HepG2 (cell line): ENCODE data around the gene BPHL. TPM values are rescaled to one million over a fixed set of nuclear protein-coding genes. Genes with fewer than 3 reads are reported as not detected.
A peak's percentile ranks its signal among the peaks of the same experiment; 100 is the strongest.

Experiments used
- ATAC-seq: fragments of 200-7000 bp; cut with Tn5 transposase; 3 replicates; pipeline ENCODE4 v1.9.1; 2020; ENCODE audit warnings: mild to moderate bottlenecking, moderate library complexity
- BruUV-seq: library from RNA; stranded (reverse); fragments of 400-500 nt; replicated peaks from 2 replicates; lab custom pipeline; 2021; lab: Mats Ljungman, UMichigan
- CTCF ChIA-PET: fragments of 300-600 bp; formaldehyde crosslinking; extraction: SDS; loops from one replicate; lab custom pipeline; 2021; ENCODE audit warnings: low total read pairs, inconsistent platforms, low intra/inter-chr PET ratio; lab: Yijun Ruan, JAX
- POLR2A ChIA-PET: fragments of 350-600 bp; sonication (Branson Sonifier 250); formaldehyde crosslinking; loops from one replicate; lab custom pipeline; 2020; ENCODE audit warnings: antibody characterized with exemption, inconsistent platforms; lab: Yijun Ruan, JAX
- DNase-seq: peaks from one replicate; pipeline ENCODE4 v3.0.0-alpha.2; 2015; ENCODE audit warnings: low spot score
- FAIRE-seq: peaks from 3 replicates; lab custom pipeline; 2011; peaks lifted over from hg19 to GRCh38; lab: Jason Lieb, UNC
- H2AFZ ChIP-seq: one replicate; pipeline ENCODE4 v1.6.1; 2011; ENCODE audit warnings: low read length, inconsistent platforms
- H3K27ac ChIP-seq: fragments of 300-600 bp; 3 replicates; pipeline ENCODE4 v1.8.0; 2011; ENCODE audit warnings: mixed run types, mild to moderate bottlenecking, mixed read lengths, low read length, inconsistent platforms; ENCODE audit not compliant: insufficient read depth; ENCODE audit errors: extremely low read length
- H3K27me3 ChIP-seq, 2 experiments: fragments of 200-600 bp in 1 of 2; 2 replicates in 1 of 2; 3 replicates in 1 of 2; pipeline versions ENCODE4 v1.6.0 to v1.8.0; 2011; ENCODE audit warnings: low read length in 2 of 2, mild to moderate bottlenecking in 2 of 2, moderate library complexity in 2 of 2, inconsistent platforms in 1 of 2; ENCODE audit not compliant: insufficient read depth in 2 of 2, control insufficient read depth in 1 of 2
- H3K36me3 ChIP-seq, 2 experiments: fragments of 200-600 bp in 1 of 2; replicated peaks in 1 of 2; 2 replicates in 1 of 2; 3 replicates in 1 of 2; pipeline versions ENCODE4 v1.5.1 to v1.8.0; 2011; ENCODE audit warnings: low read length in 2 of 2, inconsistent platforms in 1 of 2; ENCODE audit not compliant: insufficient read depth in 2 of 2, control insufficient read depth in 1 of 2
- H3K4me1 ChIP-seq: 2 replicates; pipeline ENCODE4 v1.5.1; 2012; ENCODE audit warnings: low read length, inconsistent platforms; ENCODE audit not compliant: insufficient read depth
- H3K4me2 ChIP-seq: 2 replicates; pipeline ENCODE4 v1.6.0; 2011; ENCODE audit warnings: low read depth, low read length, inconsistent platforms
- H3K4me3 ChIP-seq, 3 experiments: fragments of 200-600 bp in 1 of 3; sonication (generic), shearing (Covaris generic) in 1 of 3; replicated peaks in 1 of 3; 2 replicates each; pipeline ENCODE4 v1.5.1; 2011 to 2016; ENCODE audit warnings: low read length in 3 of 3, inconsistent platforms in 2 of 3, low read depth in 2 of 3, mild to moderate bottlenecking in 2 of 3, control low read depth in 1 of 3, mixed read lengths in 1 of 3; ENCODE audit not compliant: insufficient read depth in 1 of 3
- H3K79me2 ChIP-seq: one replicate; pipeline ENCODE4 v1.6.1; 2011; ENCODE audit warnings: low read length, inconsistent platforms; ENCODE audit not compliant: insufficient read depth
- H3K9ac ChIP-seq: 2 replicates; pipeline ENCODE4 v1.6.0; 2011; ENCODE audit warnings: mild to moderate bottlenecking, low read depth, low read length, inconsistent platforms; ENCODE audit not compliant: insufficient read depth
- H3K9me3 ChIP-seq: 2 replicates; pipeline ENCODE4 v1.5.1; 2012; ENCODE audit warnings: mild to moderate bottlenecking, low read length
- H4K20me1 ChIP-seq: 2 replicates; pipeline ENCODE4 v1.6.0; 2011; ENCODE audit warnings: inconsistent platforms, mild to moderate bottlenecking, low read length, moderate library complexity; ENCODE audit not compliant: insufficient read depth
- ARID3A ChIP-seq: IDR thresholded peaks from 2 replicates; pipeline ENCODE4 v1.6.1; 2012; ENCODE audit warnings: low read depth, low read length, improper control_type of control experiment
- CEBPB ChIP-seq: IDR thresholded peaks from 2 replicates; pipeline ENCODE4 v1.6.1; 2011; ENCODE audit warnings: low read depth, low read length, improper control_type of control experiment, borderline replicate concordance
- CEBPG ChIP-seq: IDR thresholded peaks from 2 replicates; pipeline ENCODE4 v1.6.1; 2016
- MTA1 ChIP-seq: sonication (generic); formaldehyde crosslinking; IDR thresholded peaks from 2 replicates; pipeline ENCODE4 v1.4.0; 2020; ENCODE audit warnings: missing genetic modification reagents, mild to moderate bottlenecking, borderline replicate concordance
- NFYC ChIP-seq: IDR thresholded peaks from 2 replicates; pipeline ENCODE4 v1.6.1; 2016; ENCODE audit warnings: missing genetic modification reagents, missing compliant biosample characterization
- RBFOX2 ChIP-seq: fragments of 200-400 bp; formaldehyde crosslinking; IDR thresholded peaks from 2 replicates; pipeline ENCODE4 v1.6.1; 2017; ENCODE audit warnings: low read depth, mild to moderate bottlenecking, low read length
- SNAPC5 ChIP-seq: sonication (generic); formaldehyde crosslinking; IDR thresholded peaks from 2 replicates; pipeline ENCODE4 v1.8.1; 2023; ENCODE audit warnings: mild to moderate bottlenecking, missing genetic modification reagents, borderline replicate concordance
- SRF ChIP-seq: IDR thresholded peaks from 2 replicates; pipeline ENCODE4 v1.6.1; 2011; ENCODE audit warnings: mild to moderate bottlenecking, low read depth, low read length, moderate library complexity
- TP53 ChIP-seq: sonication (generic); formaldehyde crosslinking; conservative IDR thresholded peaks from 2 replicates; pipeline ENCODE4 v1.4.0; 2020; ENCODE audit warnings: missing genetic modification reagents
- UBTF ChIP-seq: sonication (generic); formaldehyde crosslinking; IDR thresholded peaks from 2 replicates; pipeline ENCODE4 v1.4.0; 2020; ENCODE audit warnings: mild to moderate bottlenecking, missing genetic modification reagents
- ZNF17 ChIP-seq: sonication (generic); formaldehyde crosslinking; IDR thresholded peaks from 2 replicates; pipeline ENCODE4 v1.5.0; 2020; ENCODE audit warnings: mild to moderate bottlenecking, missing genetic modification reagents
- ZNF326 ChIP-seq: sonication (generic); formaldehyde crosslinking; IDR thresholded peaks from 2 replicates; pipeline ENCODE4 v1.4.0; 2020; ENCODE audit warnings: missing genetic modification reagents, borderline replicate concordance
- ZNF772 ChIP-seq: sonication (generic); formaldehyde crosslinking; IDR thresholded peaks from 2 replicates; pipeline ENCODE4 v1.5.0; 2020; ENCODE audit warnings: mild to moderate bottlenecking, missing genetic modification reagents
- WGBS: methylation state at CpG from one replicate; pipeline ENCODE4 v1.1.6; 2017; ENCODE audit warnings: low lambda C conversion rate; 5-methylcytosine and 5-hydroxymethylcytosine counted together
- in situ Hi-C: cut with HindIII; loops from 2 replicates; pipeline ENCODE4 v1.10.0; 2017; ENCODE audit warnings: low pct_unique_long_range_greater_than_20kb; ENCODE audit not compliant: extremely low pct_ligation_motif_present
- intact Hi-C: fragments of 100-400 bp; cut with micrococcal nuclease; formaldehyde crosslinking; loops from one replicate; pipeline ENCODE4 v1.10.0; 2022; ENCODE audit not compliant: unreplicated experiment
- polyA plus RNA-seq, 8 experiments: library from polyadenylated mRNA; depleted of rRNA in 3 of 8; stranded (reverse) in 7 of 8; unstranded in 1 of 8; fragments of >200 nt; fragmentation: Illumina TruSeq in 4 of 8; extraction: Trizol in 4 of 8; gene quantifications; 2 replicates each; pipeline versions ENCODE4 v1.2.1 to v1.2.3, GENCODE V29; 2011 to 2016; ENCODE audit warnings: low read depth in 4 of 8, missing spikeins in 1 of 8, mixed read lengths in 1 of 8; ENCODE audit not compliant: insufficient read depth in 1 of 8
- total RNA-seq, 5 experiments: library from RNA; depleted of rRNA; stranded (reverse); fragments of >200 nt; fragmentation: Illumina TruSeq; extraction: Trizol; gene quantifications; 2 replicates each; pipeline ENCODE4 v1.2.3, GENCODE V29; 2016; ENCODE audit warnings: low read depth in 1 of 5
- TF ChIP-seq, protein P1 (sequence below): sonication (generic); formaldehyde crosslinking; IDR thresholded peaks from 2 replicates; pipeline ENCODE4 v1.5.0; 2020; ENCODE audit warnings: missing genetic modification reagents, mild to moderate bottlenecking, borderline replicate concordance

BPHL gene
- total and polyA plus RNA-seq, 2 of the 13 experiments (the other 11 are each of a cell fraction or from before 2014, with no cell fraction given): 37.8 to 39.5 TPM

- H3K4me2 ChIP-seq: no peak overlapping the region
- ChIA-PET POLR2A (interaction anchor here (1.3 to 3.0 kb wide), 7 partner anchors 15 to 118 kb away, joined by 4 to 23 read pairs (median 9); partner anchors contain the start of genes BPHL, PSMG4 and TUBB2A), CTCF (no interaction called here)
- no peak for FAIRE-seq
- no peaks in the 10 kb centered on the region for H4K20me1 ChIP-seq
- no peak overlapping the region for H2AFZ ChIP-seq
- no peak overlapping the region for H3K9ac ChIP-seq
- no peaks in the 10 kb centered on the region for H3K79me2 ChIP-seq
- intact Hi-C loops: no loop called here
- peaks cover 6 to 20% of the 10 kb centered on the region in 2 experiments; a peak in 4 of 5 replicates for H3K36me3 ChIP-seq
- H3K4me1 ChIP-seq: peaks cover 58% of the 10 kb centered on the region
- ATAC-seq: no peak
- no peak overlapping the region for H3K4me3 ChIP-seq
- H3K27ac ChIP-seq: peak overlapping the region; percentile 90
- WGBS: 96% methylated on average over 20 of the region's 20 CpGs
- no peaks in the 10 kb centered on the region for H3K27me3 ChIP-seq
- DNase-seq: no peak
- in situ Hi-C loops: no loop called here
- H3K9me3 ChIP-seq: no peaks in the 10 kb centered on the region
- no peak for TF ChIP-seq TP53
- TF ChIP-seq ZNF17 (CRISPR knock-in tag): 0 out of 2 replicates have a peak, but pooled peaks have one; percentile 45
- 0 out of 2 replicates have a peak, but pooled peaks have one; percentile 34 for TF ChIP-seq UBTF (CRISPR knock-in tag)
- BruUV-seq: no TSS peak
Measured at GRCh38 chr6:3140201-3140600, 21.7 kb downstream of the BPHL start.

- no peaks in the 10 kb centered on the region for H3K79me2 ChIP-seq
- H3K9me3 ChIP-seq: no peaks in the 10 kb centered on the region
- no TSS peak for BruUV-seq
- ATAC-seq: no peak
- intact Hi-C loops (no loop called here), in situ Hi-C loops (no loop called here)
- no peaks in the 10 kb centered on the region for H3K27me3 ChIP-seq
- no peak for FAIRE-seq
- no peak overlapping the region for H2AFZ ChIP-seq
- ChIA-PET CTCF (no interaction called here), POLR2A (interaction anchor here (0.8 to 2.0 kb wide), 3 partner anchors 11 to 20 kb away, joined by 3 to 8 read pairs (median 5); partner anchors contain the start of gene TUBB2A)
- H3K27ac ChIP-seq: no peak overlapping the region
- H4K20me1 ChIP-seq: no peaks in the 10 kb centered on the region
- H3K4me2 ChIP-seq: no peak overlapping the region
- no peak overlapping the region for H3K9ac ChIP-seq
- no peak overlapping the region for H3K4me3 ChIP-seq
- H3K4me1 ChIP-seq: peaks cover 35% of the 10 kb centered on the region
- no peak for DNase-seq
- peaks cover 5 to 18% of the 10 kb centered on the region in 2 experiments for H3K36me3 ChIP-seq
- no peak for TF ChIP-seq NFYC (CRISPR knock-in tag)
- no peak for TF ChIP-seq MTA1 (CRISPR knock-in tag)
- peak; percentile 76; the same call in 1 of the 2 replicates for TF ChIP-seq CEBPB
- peak; percentile 48; the same call in 1 of the 2 replicates for TF ChIP-seq ARID3A
- TF ChIP-seq ZNF326 (CRISPR knock-in tag): no peak
- no peak for TF ChIP-seq RBFOX2
- no peak for TF ChIP-seq SNAPC5 (CRISPR knock-in tag)
- 0 out of 2 replicates have a peak, but pooled peaks have one; percentile 17 for TF ChIP-seq SRF
- TF ChIP-seq, protein P1, sequence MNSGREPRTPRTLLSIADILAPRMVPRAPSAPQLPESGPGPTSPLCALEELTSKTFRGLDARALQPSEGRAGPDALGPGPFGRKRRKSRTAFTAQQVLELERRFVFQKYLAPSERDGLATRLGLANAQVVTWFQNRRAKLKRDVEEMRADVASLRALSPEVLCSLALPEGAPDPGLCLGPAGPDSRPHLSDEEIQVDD (CRISPR knock-in tag): no peak
- peak; percentile 47; the same call in 1 of the 2 replicates for TF ChIP-seq CEBPG (CRISPR knock-in tag)
- TF ChIP-seq ZNF772 (CRISPR knock-in tag): no peak
Measured at GRCh38 chr6:3142536-3142935, 24.0 kb downstream of the BPHL start.
